ENCODE results near the gene PLXNA4. TPM values are rescaled to one million over a fixed set of nuclear protein-coding genes. Genes with fewer than 3 reads are reported as not detected.

The PLXNA4 gene
- total and polyA plus RNA-seq, 9 of the 15 experiments (the other 6 are each of a cell fraction or from before 2014, with no cell fraction given), result under 0.01 to 0.09 TPM; not detected in 7

GRCh38 chr7:132547821-132548220 is 28.4 kb downstream of the PLXNA4 start:
- Histone ChIP-seq H3K36me3 (ENCODE audit: control insufficient read depth, insufficient read depth, low read length) (no peaks in the 10 kb centered on the region), H3K27ac (ENCODE audit: extremely low read depth, low read depth, low read length) (no peak overlapping the region), H3K4me3 (no peak overlapping the region), H3K27me3 (ENCODE audit: control insufficient read depth in 2 of 2, insufficient read depth in 2 of 2, low read length in 2 of 2) (no peaks in the 10 kb centered on the region), H4K20me1 (replicated peaks; ENCODE audit: control insufficient read depth, insufficient read depth, low read length) (no peaks in the 10 kb centered on the region), H2AFZ (ENCODE audit: low read depth, low read length) (no peak overlapping the region), H3K4me2 (ENCODE audit: insufficient read depth, low read length) (no peak overlapping the region), H3K9me3 (replicated peaks; ENCODE audit: control insufficient read depth, insufficient read depth, low read depth, low read length) (no peaks in the 10 kb centered on the region), H3K9ac (ENCODE audit: insufficient read depth in 1 of 2, low read depth in 2 of 2, low read length in 2 of 2) (no peak overlapping the region), H3K4me1 (replicated peaks in 1 of 2; ENCODE audit: control insufficient read depth in 2 of 2, insufficient read depth in 2 of 2, low read length in 2 of 2) (no peaks in the 10 kb centered on the region), H3K79me2 (ENCODE audit: control insufficient read depth, insufficient read depth, low read length) (no peaks in the 10 kb centered on the region), H3K9me1 (ENCODE audit: control insufficient read depth, insufficient read depth, low read length) (no peaks in the 10 kb centered on the region)
- FAIRE-seq, result no peak
- 1% methylated on average over 6 of the region's 6 CpGs for WGBS (ENCODE audit: insufficient coverage, low coverage, missing lambda C conversion rate)
- CTCF ChIA-PET (ENCODE audit: low intra/inter-chr PET ratio), result no interaction called here
- no peak for TF ChIP-seq RBM34 (IDR thresholded peaks at IDR 0.05; ENCODE audit: borderline replicate concordance, insufficient read depth, low read length)
- no peak for TF ChIP-seq POLR2AphosphoS2 (IDR thresholded peaks at IDR 0.05; ENCODE audit: low read length)
- no peak for TF ChIP-seq YBX1 (IDR thresholded peaks at IDR 0.05)
- in situ Hi-C loops (cut with MboI), result no loop called here
- POLR2A ChIA-PET, result no interaction called here
- no peak for DNase-seq (ENCODE audit: extremely low read depth in 1 of 4, low spot score in 3 of 4)
- no peak for ATAC-seq
- BruUV-seq (replicated peaks), result no TSS peak
- intact Hi-C loops (cut with micrococcal nuclease), result no loop called here

- DNase-seq (ENCODE audit: extremely low read depth in 1 of 4, low spot score in 3 of 4) (no peak), ATAC-seq (no peak), FAIRE-seq (no peak)
- Histone ChIP-seq H3K9me3 (replicated peaks; ENCODE audit: control insufficient read depth, insufficient read depth, low read depth, low read length) (no peaks in the 10 kb centered on the region), H3K4me2 (ENCODE audit: insufficient read depth, low read length) (no peak overlapping the region), H3K4me1 (replicated peaks in 1 of 2; ENCODE audit: control insufficient read depth in 2 of 2, insufficient read depth in 2 of 2, low read length in 2 of 2) (no peaks in the 10 kb centered on the region), H4K20me1 (replicated peaks; ENCODE audit: control insufficient read depth, insufficient read depth, low read length) (no peaks in the 10 kb centered on the region), H3K4me3 (no peak overlapping the region), H2AFZ (ENCODE audit: low read depth, low read length) (no peak overlapping the region), H3K27me3 (ENCODE audit: control insufficient read depth in 2 of 2, insufficient read depth in 2 of 2, low read length in 2 of 2) (peaks cover under 1 to 2% of the 10 kb centered on the region in 2 experiments; a peak in 1 of 5 replicates), H3K9me1 (ENCODE audit: control insufficient read depth, insufficient read depth, low read length) (no peaks in the 10 kb centered on the region), H3K36me3 (ENCODE audit: control insufficient read depth, insufficient read depth, low read length) (no peaks in the 10 kb centered on the region), H3K27ac (ENCODE audit: extremely low read depth, low read depth, low read length) (no peak overlapping the region), H3K79me2 (ENCODE audit: control insufficient read depth, insufficient read depth, low read length) (no peaks in the 10 kb centered on the region), H3K9ac (ENCODE audit: insufficient read depth in 1 of 2, low read depth in 2 of 2, low read length in 2 of 2) (no peak overlapping the region)
- in situ Hi-C loops (cut with MboI), result no loop called here
- no TSS peak for BruUV-seq (replicated peaks)
- POLR2A ChIA-PET, result no interaction called here
- intact Hi-C loops (cut with micrococcal nuclease), result no loop called here
- WGBS (ENCODE audit: insufficient coverage, low coverage, missing lambda C conversion rate), result 0% methylated on average over 1 of the region's 1 CpG
- CTCF ChIA-PET (ENCODE audit: low intra/inter-chr PET ratio), result no interaction called here
- TF ChIP-seq KDM1A (IDR thresholded peaks at IDR 0.05), result no peak
- no peak for TF ChIP-seq ZHX1 (conservative IDR thresholded peaks at IDR 0.05; ENCODE audit: low read length)
- no peak for TF ChIP-seq KLF16 (IDR thresholded peaks at IDR 0.05)
- no peak for TF ChIP-seq MTA2 (IDR thresholded peaks at IDR 0.05; ENCODE audit: low read depth)
- no peak for TF ChIP-seq MYNN (IDR thresholded peaks at IDR 0.05)
- no peak for TF ChIP-seq MYNN (CRISPR knock-in tag; IDR thresholded peaks at IDR 0.05)
- TF ChIP-seq THRA (IDR thresholded peaks at IDR 0.05), result no peak
- no peak for TF ChIP-seq STAG1 (CRISPR knock-in tag; IDR thresholded peaks at IDR 0.05; ENCODE audit: borderline replicate concordance)
Measured at GRCh38 chr7:132546366-132547127, 29.7 kb downstream of the PLXNA4 start.
